ENCODE results near the gene SLC22A4. TPM values are rescaled to one million over a fixed set of nuclear protein-coding genes. Genes with fewer than 3 reads are reported as not detected.
A peak's percentile ranks its signal among the peaks of the same experiment; 100 is the strongest.

Gene SLC22A4
- total and polyA plus RNA-seq, 2 experiments from 2014 or later: 0.27 to 0.32 TPM

DNA sequence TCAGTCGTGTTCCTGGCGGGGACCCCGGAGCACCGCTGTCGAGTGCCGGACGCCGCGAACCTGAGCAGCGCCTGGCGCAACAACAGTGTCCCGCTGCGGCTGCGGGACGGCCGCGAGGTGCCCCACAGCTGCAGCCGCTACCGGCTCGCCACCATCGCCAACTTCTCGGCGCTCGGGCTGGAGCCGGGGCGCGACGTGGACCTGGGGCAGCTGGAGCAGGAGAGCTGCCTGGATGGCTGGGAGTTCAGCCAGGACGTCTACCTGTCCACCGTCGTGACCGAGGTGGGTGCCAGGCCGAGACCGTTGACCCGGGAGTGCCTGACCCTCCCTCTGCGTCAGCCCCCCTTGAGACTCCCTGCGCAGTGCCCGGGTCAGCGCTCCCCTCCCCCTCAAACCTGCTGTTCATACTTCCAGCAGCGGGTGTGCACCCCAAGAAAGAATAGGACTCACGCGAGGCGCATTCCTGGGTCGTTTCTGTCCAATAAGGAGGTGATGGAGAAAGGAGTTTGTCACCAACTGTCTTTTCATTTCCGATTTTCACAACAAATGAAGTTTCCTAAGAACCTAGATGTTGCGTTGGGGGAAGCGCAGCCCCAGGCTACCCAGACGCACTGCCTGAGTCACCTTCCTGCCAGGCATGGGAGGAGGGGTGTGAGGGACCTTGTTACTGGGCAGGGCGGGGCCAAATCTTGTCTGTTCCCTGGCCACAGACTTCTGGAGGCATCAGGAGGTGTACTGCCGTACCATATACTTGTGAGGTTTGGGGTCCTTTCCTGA is 722 bp downstream of the SLC22A4 start:
- peak; percentile 50 to 90 for DNase-seq (ENCODE audit: low read depth in 1 of 2, low spot score in 1 of 2)
- Histone ChIP-seq H3K4me1 (ENCODE audit: low read depth) (peaks cover 6% of the 10 kb centered on the region), H3K36me3 (no peaks in the 10 kb centered on the region), H3K4me3 (peak overlapping the region; percentile 34), H3K9me3 (ENCODE audit: low read depth) (no peaks in the 10 kb centered on the region), H3K27ac (no peak overlapping the region), H3K27me3 (peaks cover 20% of the 10 kb centered on the region)
- TF ChIP-seq, protein P1, sequence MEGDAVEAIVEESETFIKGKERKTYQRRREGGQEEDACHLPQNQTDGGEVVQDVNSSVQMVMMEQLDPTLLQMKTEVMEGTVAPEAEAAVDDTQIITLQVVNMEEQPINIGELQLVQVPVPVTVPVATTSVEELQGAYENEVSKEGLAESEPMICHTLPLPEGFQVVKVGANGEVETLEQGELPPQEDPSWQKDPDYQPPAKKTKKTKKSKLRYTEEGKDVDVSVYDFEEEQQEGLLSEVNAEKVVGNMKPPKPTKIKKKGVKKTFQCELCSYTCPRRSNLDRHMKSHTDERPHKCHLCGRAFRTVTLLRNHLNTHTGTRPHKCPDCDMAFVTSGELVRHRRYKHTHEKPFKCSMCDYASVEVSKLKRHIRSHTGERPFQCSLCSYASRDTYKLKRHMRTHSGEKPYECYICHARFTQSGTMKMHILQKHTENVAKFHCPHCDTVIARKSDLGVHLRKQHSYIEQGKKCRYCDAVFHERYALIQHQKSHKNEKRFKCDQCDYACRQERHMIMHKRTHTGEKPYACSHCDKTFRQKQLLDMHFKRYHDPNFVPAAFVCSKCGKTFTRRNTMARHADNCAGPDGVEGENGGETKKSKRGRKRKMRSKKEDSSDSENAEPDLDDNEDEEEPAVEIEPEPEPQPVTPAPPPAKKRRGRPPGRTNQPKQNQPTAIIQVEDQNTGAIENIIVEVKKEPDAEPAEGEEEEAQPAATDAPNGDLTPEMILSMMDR (IDR thresholded peaks at IDR 0.05; ENCODE audit: low read depth, low read length): no peak

DNA sequence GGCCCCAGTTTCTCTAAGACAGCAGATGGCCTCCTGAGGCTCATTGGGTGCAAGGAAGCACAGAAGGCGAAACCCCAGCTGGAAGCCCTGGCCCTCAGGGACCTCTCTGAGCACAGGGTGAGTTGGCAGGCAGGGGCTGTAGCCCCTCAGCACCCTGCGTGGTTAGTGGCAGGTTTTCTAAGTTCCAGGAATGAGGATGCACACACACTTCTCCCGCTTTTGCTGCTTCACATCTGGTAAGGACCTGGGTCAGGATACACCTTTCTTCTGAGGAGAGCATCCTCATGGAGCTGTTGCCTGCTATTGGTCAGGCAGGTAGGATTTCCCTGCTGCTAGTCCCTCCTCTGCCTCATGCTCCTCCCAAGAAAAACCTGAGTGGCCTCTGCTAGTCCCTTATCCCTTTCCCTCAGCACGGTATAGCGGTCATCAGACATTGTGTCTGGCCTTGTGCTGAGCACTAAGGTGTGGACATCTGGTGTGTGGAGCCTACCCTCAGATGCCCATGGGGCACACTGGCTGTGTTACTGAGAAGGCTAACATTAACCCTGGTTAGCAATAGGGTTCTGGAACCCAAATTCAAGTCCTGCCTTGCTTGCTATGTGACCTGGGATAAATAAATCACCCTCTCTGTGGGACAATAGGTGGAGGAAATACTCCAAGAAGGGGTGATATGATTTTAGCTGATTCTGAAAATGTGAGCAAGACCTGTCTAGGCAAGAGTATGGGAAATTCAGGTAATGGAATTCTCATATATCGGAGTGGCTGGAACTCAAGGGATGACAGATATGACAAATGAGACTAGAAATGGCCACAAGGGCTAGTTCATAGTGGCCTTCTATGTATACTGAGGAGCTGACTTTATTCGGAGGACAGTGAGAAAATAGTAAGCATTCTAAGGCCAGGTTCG is 1.6 kb downstream of the SLC22A4 start:
- H3K4me3 ChIP-seq: no peak overlapping the region
- no peaks in the 10 kb centered on the region for H3K36me3 ChIP-seq
- H3K9me3 ChIP-seq (ENCODE audit: low read depth): no peaks in the 10 kb centered on the region
- no peak for DNase-seq (ENCODE audit: low read depth in 1 of 2, low spot score in 1 of 2)
- H3K27ac ChIP-seq: no peak overlapping the region
- TF ChIP-seq, protein P1 (IDR thresholded peaks at IDR 0.05; ENCODE audit: low read depth, low read length): no peak
- peaks cover 6% of the 10 kb centered on the region for H3K4me1 ChIP-seq (ENCODE audit: low read depth)
- peaks cover 20% of the 10 kb centered on the region for H3K27me3 ChIP-seq

DNA sequence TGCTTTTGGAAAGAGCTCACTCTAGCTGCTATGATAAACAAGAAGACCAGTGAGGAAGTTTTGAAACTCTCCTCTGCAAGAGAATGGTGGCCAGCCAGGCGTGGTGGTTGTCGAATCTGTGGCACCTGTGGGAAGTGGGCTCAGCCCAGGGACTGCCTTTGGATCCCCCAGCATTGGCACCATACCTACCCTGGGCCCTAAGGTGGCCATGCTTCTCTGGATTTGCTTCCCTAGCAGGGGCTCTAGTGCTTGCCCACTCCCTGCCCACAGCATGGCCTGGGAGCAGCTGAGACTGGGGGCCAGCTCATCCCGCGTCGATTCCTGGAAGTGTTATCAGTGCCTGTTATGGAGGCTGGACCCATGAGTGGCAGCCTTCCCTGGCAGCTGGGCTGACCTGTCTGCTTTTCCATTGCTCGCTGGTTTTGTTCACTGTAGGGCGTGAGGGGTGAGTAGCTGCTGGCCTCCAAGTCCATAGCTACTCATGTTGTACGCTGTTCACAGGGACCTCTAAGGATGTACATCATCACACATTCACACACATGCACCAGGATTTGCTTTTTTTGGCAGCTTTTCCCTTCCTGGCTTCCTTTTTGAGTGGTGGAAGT is 2.3 kb downstream of the SLC22A4 start:
- H3K9me3 ChIP-seq (ENCODE audit: low read depth): no peaks in the 10 kb centered on the region
- no peak overlapping the region for H3K27ac ChIP-seq
- H3K4me3 ChIP-seq: no peak overlapping the region
- H3K27me3 ChIP-seq: peaks cover 20% of the 10 kb centered on the region
- DNase-seq (ENCODE audit: low read depth in 1 of 2, low spot score in 1 of 2): peak in 1 of 2 donors; percentile 75
- H3K4me1 ChIP-seq (ENCODE audit: low read depth): peaks cover 6% of the 10 kb centered on the region
- no peaks in the 10 kb centered on the region for H3K36me3 ChIP-seq
- TF ChIP-seq, protein P1 (IDR thresholded peaks at IDR 0.05; ENCODE audit: low read depth, low read length): no peak

DNA sequence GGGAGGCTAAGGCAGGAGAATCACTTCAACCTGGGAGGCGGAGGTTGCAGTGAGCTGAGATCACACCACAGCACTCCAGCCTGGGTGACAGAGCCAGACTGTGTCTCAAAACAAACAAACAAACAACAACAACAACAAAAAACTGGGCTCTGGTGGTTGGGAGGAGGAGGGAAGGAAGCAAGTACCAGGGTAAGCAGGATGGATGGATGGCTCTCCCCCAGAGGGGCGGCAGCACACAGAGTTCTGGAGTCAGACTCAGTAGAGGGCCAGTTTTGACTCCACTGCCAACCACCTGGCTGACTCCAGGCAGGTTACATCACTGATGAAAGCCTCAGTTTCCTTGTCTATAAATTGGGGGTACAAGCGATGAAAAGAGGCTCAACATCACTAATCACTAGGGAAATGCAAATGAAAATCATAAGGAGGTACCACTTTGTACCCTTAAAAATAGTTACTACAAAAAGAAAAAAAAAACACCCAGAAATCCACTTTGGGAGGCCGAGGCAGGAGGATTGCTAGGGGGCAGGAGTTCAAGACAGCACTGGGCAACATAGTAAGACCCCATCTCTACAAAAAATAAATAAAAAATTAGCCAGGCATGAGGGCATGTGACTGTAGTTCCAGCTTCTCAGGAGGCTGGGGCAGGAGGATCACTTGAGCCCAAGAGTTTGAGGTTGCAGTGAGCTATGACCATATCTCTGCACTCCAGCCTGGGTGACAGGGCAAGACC is 3.2 kb downstream of the SLC22A4 start:
- TF ChIP-seq, protein P1 (IDR thresholded peaks at IDR 0.05; ENCODE audit: low read depth, low read length): no peak
- H3K4me1 ChIP-seq (ENCODE audit: low read depth): peaks cover 5% of the 10 kb centered on the region
- no peak overlapping the region for H3K27ac ChIP-seq
- H3K9me3 ChIP-seq (ENCODE audit: low read depth): no peaks in the 10 kb centered on the region
- no peak for DNase-seq (ENCODE audit: low read depth in 1 of 2, low spot score in 1 of 2)
- H3K27me3 ChIP-seq: peaks cover 20% of the 10 kb centered on the region
- no peak overlapping the region for H3K4me3 ChIP-seq
- no peaks in the 10 kb centered on the region for H3K36me3 ChIP-seq
